H1 (cell line): ENCODE results near the gene FAM81B. TPM values are rescaled to one million over a fixed set of nuclear protein-coding genes. Genes with fewer than 3 reads are reported as not detected.

Experiments
- HDAC2 ChIP-seq, 2 experiments: fragments of 300-600 bp in 1 of 2; sonication (generic) in 1 of 2; IDR thresholded peaks; 2 replicates each; pipeline ENCODE4 v1.6.1; 2011 to 2012; ENCODE audit warnings: low read depth in 2 of 2, low read length in 2 of 2, mild to moderate bottlenecking in 2 of 2, moderate library complexity in 2 of 2, borderline replicate concordance in 1 of 2, inconsistent platforms in 1 of 2
- NANOG ChIP-seq: IDR thresholded peaks from 2 replicates; pipeline ENCODE4 v1.6.1; 2011; ENCODE audit warnings: low read length, low read depth, mild to moderate bottlenecking, inconsistent platforms; ENCODE audit not compliant: insufficient read depth, poor library complexity, severe bottlenecking
- NRF1 ChIP-seq: IDR thresholded peaks from 2 replicates; pipeline ENCODE4 v1.6.1; 2011; ENCODE audit warnings: mild to moderate bottlenecking, low read depth, low read length, improper control_type of control experiment
- polyA plus RNA-seq, 7 experiments: library from polyadenylated mRNA; depleted of rRNA in 3 of 7; stranded (reverse) in 5 of 7; unstranded in 2 of 7; fragments of >200 nt in 5 of 7; fragments of 200-250 nt in 2 of 7; gene quantifications; 1 replicate in 5 of 7; 2 replicates in 1 of 7; 4 replicates in 1 of 7; pipeline versions ENCODE4 v1.2.1 to v1.2.3, GENCODE V29; 2011 to 2013; ENCODE audit warnings: missing spikeins in 2 of 7, mixed read lengths in 2 of 7
- total RNA-seq: library from RNA; stranded (reverse); fragmentation: NEBNext Ultra II Directional; extraction: Animal tissue kit (Norgen Biotek cat#: 25700); gene quantifications from 2 replicates; pipeline ENCODE4 v1.2.1, GENCODE V29; 2021

Gene FAM81B
- total and polyA plus RNA-seq, 2 of the 8 experiments (the other 6 are each of a cell fraction or from before 2014, with no cell fraction given), result not detected

- TF ChIP-seq NRF1 (no peak), NANOG (no peak), HDAC2 (IDR thresholded peaks at IDR 0.05; ENCODE audit: borderline replicate concordance in 1 of 2, low read depth in 2 of 2, low read length in 2 of 2) (no peak)
These were observed 54.8 kb downstream of the FAM81B start (continued) for GRCh38 chr5:95445995-95446394.
